GM19238 (cell line): Measurements from ENCODE around the gene RALB.
"Not testable (repeated sequence)": the region's sequence is repeated elsewhere in the genome, so short reads cannot be mapped to it uniquely, and the experiment has no call there.

Source experiments
- DNase-seq: peaks from one replicate; pipeline ENCODE4 v3.0.0; 2011; ENCODE audit warnings: low spot score; ENCODE audit not compliant: insufficient read length

The RALB gene

DNA sequence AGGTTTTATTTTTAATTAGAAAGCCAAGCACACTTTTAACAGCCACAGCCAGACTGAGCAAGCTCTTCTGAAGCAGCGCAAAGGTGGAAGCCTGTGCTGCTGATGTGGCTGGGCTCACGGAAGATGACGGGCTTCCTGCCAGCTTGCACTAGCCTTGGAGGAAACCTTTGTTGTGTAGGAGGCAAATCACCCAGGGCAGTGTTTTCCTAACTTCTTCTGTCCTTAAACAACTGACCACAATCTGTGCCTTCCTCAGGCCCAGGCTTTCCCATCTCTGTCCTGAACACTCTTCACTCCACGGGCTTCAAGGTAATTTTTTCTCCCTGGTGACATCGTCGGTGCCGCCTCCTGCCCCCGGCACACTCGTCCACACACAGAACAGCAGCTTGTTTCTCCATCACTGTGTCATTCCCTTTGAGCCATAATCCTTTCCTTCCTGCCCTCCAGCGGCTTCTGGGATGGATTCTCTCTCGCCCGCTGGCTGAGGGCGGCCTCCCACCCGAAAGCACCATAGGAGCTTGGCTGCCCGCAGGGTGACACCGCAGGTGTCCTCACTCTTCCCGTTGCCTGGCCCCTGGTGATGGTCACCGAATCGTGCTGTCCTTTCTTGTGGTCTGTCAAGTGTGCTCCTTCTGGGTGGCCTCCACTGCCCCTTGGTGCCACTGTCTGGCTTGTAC is 62.2 kb downstream of the RALB start:
- DNase-seq, result no peak

GRCh38 chr2:120315367-120316033 is 62.8 kb downstream of the RALB start:
- no peak for DNase-seq

GRCh38 chr2:120316071-120316470 is 63.4 kb downstream of the RALB start:
- DNase-seq, result no peak

GRCh38 chr2:120316528-120317179 is 64.0 kb downstream of the RALB start:
- no peak for DNase-seq

GRCh38 chr2:120317180-120317533 is 64.5 kb downstream of the RALB start:
- no peak for DNase-seq

DNA sequence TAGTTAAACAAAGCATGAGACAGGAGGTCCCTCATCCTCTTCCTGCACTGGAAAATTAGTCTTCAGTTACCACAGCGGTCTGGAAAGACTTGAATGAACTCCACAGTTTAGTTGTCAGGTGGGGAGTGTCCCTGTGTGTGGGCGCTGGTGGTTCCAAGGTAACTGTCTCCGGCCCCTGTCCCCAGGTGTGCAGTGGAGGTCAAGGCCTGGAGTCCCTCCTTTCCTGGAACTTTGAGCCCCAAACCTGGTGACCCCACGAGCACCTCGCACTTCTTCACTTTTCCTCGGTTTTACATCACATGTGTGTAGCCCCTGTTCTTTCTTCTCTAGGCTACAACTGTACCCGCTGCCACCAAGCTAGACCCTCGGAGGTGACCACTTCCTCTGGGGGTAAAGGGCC is 65.3 kb downstream of the RALB start:
- DNase-seq, result no peak

- no peak for DNase-seq
Observed at GRCh38 chr2:120318626-120319025, 66.0 kb downstream of the RALB start.

- DNase-seq, result no peak
Observed at GRCh38 chr2:120319123-120319522, 66.5 kb downstream of the RALB start.

GRCh38 chr2:120319686-120320317 is 67.2 kb downstream of the RALB start:
- DNase-seq, result no peak

DNA sequence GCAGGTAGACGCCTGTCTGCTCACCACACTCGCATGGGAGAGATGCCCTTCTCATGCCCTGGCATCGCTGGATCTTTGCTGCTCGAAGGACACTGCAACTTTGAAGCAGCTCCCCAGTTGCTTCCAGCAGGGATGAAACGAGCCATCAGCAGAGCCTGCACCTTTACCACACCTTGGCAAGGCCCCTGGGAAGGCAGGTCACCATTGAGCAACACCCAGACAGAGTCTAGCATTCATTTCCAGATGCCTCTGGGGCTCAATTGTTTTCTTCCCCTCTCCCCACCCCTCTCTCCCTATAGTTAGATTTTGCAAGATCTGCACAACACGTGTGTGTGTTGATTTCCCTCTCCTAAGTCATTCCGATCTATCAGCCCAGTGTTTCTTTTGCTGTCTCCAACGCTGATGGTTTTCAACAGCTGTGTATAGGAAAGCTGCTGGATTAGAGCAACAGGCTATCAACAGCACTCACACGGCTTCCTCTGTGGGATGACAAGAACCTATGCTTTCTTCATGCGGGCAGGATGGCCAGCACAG is 67.7 kb downstream of the RALB start:
- DNase-seq, result no peak

GRCh38 chr2:120320887-120321556 is 68.4 kb downstream of the RALB start:
- DNase-seq, result not testable (repeated sequence)

DNA sequence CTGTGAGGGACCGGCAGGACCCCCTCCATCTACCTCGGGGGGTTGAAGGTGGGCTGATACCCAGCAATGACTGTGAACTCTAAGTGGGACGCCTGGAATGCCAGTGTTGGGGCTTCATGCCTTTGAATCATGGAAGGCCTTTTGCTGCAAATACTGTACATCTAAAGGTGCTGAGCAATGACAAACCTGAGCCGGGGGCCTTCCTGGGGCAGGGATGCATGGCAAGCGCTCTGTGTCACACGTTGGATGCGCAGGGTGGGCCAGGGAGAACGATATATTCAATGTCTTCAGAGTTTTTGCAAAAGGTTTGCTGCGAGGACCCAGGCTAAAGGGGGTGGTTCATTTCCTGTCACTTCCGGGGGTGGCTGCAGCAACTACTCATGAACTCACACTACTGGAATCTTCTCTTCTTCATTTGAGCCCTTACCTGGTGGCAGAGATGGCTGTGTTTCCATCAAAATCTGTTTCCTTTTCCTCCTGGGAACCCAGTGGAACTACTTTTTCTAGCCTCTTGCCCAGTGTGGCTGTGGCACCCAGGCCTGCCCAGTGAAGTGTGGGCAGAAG is 69.2 kb downstream of the RALB start:
- DNase-seq, result no peak

DNA sequence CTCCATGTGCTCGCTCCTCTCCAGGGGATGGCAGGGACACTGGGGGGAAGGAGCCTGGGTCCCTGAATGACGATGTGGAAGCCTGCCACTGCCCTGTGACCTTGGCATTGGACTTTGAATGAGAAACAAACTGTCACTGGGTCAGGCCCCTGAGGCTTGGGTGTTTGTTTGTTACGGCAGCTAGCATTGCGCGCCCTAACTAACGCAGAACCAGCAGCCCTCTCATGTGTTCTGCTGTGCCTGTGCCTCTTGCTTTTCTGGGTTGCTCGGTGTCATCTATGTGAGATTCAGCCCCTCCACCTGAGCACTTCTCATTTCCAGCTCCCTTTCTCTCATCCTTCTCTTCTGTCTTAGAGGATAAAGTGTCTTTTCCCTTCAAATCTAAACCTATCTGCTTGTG is 69.7 kb downstream of the RALB start:
- no peak for DNase-seq

DNA sequence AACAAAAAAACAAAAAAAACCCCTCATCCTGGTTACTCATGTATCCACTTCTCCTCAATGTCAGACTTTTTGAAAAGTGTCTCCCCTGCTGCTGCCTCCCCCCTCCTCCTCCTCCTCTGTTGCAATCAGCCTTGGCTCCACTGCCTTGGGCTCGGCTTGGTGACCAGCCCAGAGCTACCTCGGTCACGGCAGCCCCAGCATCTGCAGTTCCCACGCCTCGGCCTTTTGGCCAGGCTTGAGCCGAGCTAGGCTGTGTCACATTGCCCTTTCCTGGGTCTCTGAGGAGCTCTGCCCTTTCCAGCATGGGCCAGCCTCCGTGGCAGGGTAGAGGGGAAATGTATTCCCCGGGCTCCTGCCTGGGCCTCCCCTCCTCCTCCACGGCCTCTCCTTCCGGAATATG is 70.6 kb downstream of the RALB start:
- no peak for DNase-seq

DNA sequence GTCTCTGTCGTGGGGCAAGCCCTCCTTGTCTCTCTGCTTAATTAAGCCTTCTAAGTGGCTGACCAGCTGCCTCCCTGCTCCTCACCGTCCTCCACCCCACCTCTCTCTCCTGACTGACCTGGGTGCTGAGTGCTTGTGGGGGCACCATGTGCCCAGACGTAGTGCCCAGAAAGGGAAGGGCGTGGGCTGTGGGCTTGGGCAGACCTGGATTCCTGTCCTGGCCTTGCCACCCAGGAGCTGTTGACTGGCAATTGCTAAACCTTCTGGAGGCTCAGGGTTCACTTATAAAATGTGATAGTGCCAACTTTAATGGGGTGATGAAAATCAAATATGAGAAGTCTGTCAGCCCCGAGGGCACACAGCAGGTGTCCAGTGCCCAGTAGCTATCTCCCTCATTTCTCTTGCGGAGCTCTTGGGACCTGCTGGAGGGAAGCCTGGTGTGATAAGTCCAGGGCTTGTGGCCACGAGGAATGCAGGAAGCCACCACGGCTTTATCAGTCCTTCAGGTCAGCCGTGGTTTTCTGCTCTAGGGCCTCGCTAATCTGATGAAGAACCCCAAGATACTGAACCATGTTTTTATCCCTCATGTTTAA is 71.3 kb downstream of the RALB start:
- DNase-seq, result no peak

- no peak for DNase-seq
Observed at GRCh38 chr2:120324933-120325332, 72.3 kb downstream of the RALB start.

DNA sequence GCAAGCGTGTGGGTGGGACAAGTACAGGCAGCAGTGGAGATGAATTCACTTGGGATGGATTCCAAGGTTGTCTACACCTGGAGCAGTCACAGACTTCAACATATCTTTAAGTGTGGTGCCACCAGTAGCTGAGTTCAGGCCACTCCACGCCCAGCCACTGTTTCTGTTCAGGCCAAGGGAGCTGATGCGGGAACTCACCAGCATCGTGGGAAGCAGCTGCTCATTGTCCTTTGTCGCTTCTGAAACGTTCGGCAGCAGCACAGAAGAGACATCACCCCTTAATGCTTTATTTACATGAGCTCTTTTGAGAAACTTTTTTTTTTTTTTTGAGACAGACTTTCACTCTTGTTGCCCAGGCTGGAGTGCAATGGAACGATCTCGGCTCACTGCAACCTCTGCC is 73.4 kb downstream of the RALB start:
- no peak for DNase-seq

DNA sequence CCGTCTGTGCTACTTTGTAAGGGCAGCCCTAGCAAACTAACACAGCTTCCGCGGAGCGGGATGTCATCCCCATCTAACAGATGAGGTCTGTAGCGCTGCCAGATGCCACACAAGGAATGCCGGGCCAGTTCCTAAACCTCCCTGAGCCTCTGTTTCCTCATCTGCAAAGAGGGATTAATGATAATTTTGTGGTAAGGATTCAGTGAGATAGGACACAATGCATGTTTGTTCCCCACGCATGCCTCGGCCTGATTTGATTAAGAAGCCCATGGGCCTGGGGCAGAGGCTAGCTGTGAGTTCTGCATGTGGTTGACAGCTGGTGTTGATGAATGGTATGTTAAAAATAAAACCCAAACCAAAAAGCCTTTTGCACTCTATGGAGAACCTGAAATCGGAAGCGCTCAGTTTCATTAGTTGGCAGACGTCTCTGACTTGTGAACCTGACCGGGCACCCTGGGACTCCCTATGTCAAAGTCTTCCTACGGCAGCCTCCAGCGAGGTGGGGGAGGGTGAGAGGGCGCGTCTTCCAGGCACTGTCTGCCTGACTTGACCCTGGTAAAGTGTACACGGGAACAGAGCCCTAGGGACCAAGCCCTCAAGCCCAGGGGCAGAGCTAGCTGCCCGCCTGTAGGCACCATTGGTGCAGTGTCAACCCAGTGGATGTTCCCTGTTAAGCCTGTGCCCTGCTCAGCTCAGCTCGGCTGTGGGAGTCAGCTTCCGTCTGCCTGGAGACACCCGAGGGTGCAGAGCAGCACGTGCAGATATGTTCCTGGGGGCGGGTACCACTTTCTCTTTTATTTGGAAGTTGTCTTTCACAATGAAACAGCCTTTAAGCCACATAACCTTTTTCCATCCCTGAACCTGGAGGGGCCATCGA is 78.5 kb downstream of the RALB start:
- DNase-seq, result no peak

- no peak for DNase-seq
Observed at GRCh38 chr2:120331903-120332302, 79.3 kb downstream of the RALB start.

GRCh38 chr2:120332384-120332783 is 79.7 kb downstream of the RALB start:
- DNase-seq, result no peak
